ENCODE measurements around the gene TMEM219. TPM values are rescaled to one million over a fixed set of nuclear protein-coding genes. Genes with fewer than 3 reads are reported as not detected.

TMEM219 gene
- total RNA-seq, 4 donors from 2014 or later = 48.1 to 120 (median 60.2) TPM

GRCh38 chr16:29947897-29948296 lies 14.0 kb upstream of the TMEM219 start:
- in situ Hi-C loops (cut with MboI; ENCODE audit: low sequenced_read_pairs in 4 of 4) = no loop called here
- no peaks in the 10 kb centered on the region for H3K36me3 ChIP-seq
- intact Hi-C loops (cut with DNase I; ENCODE audit: low total_unique reads) = no loop called here
- no peak overlapping the region for H3K27ac ChIP-seq
- no peaks in the 10 kb centered on the region for H3K9me3 ChIP-seq
- H3K27me3 ChIP-seq = no peaks in the 10 kb centered on the region
- H3K4me3 ChIP-seq = no peak overlapping the region
- TF ChIP-seq CTCF (IDR thresholded peaks at IDR 0.05 in 4 of 5, conservative IDR thresholded peaks at IDR 0.05 in 1 of 5) = no peak
- no peak for TF ChIP-seq POLR2A (IDR thresholded peaks at IDR 0.05)
- DNase-seq (no peak), ATAC-seq (no peak)
- no peaks in the 10 kb centered on the region for H3K4me1 ChIP-seq

GRCh38 chr16:29950806-29951461 lies 10.9 kb upstream of the TMEM219 start:
- no peaks in the 10 kb centered on the region for H3K27me3 ChIP-seq
- no peak for DNase-seq
- H3K4me1 ChIP-seq = no peaks in the 10 kb centered on the region
- in situ Hi-C loops (cut with MboI; ENCODE audit: low sequenced_read_pairs in 4 of 4) = no loop called here
- no peak overlapping the region for H3K4me3 ChIP-seq
- H3K36me3 ChIP-seq = no peaks in the 10 kb centered on the region
- TF ChIP-seq CTCF (IDR thresholded peaks at IDR 0.05 in 4 of 5, conservative IDR thresholded peaks at IDR 0.05 in 1 of 5) (no peak), POLR2A (IDR thresholded peaks at IDR 0.05) (no peak)
- intact Hi-C loops (cut with DNase I; ENCODE audit: low total_unique reads) = no loop called here
- no peaks in the 10 kb centered on the region for H3K9me3 ChIP-seq
- ATAC-seq = no peak
- no peak overlapping the region for H3K27ac ChIP-seq

- H3K27me3 ChIP-seq = no peaks in the 10 kb centered on the region
- H3K4me3 ChIP-seq = no peak overlapping the region
- no peaks in the 10 kb centered on the region for H3K9me3 ChIP-seq
- H3K4me1 ChIP-seq = no peaks in the 10 kb centered on the region
- DNase-seq (no peak), ATAC-seq (no peak)
- intact Hi-C loops (cut with DNase I; ENCODE audit: low total_unique reads) (no loop called here), in situ Hi-C loops (cut with MboI; ENCODE audit: low sequenced_read_pairs in 4 of 4) (no loop called here)
- H3K27ac ChIP-seq = no peak overlapping the region
- TF ChIP-seq CTCF (IDR thresholded peaks at IDR 0.05 in 4 of 5, conservative IDR thresholded peaks at IDR 0.05 in 1 of 5) (no peak), POLR2A (IDR thresholded peaks at IDR 0.05) (no peak)
- H3K36me3 ChIP-seq = no peaks in the 10 kb centered on the region
Measured at GRCh38 chr16:29951625-29952365, 10.1 kb upstream of the TMEM219 start.

GRCh38 chr16:29958756-29959155 lies 3.1 kb upstream of the TMEM219 start:
- intact Hi-C loops (cut with DNase I; ENCODE audit: low total_unique reads) = no loop called here
- no peaks in the 10 kb centered on the region for H3K27me3 ChIP-seq
- ATAC-seq = no peak
- TF ChIP-seq CTCF (IDR thresholded peaks at IDR 0.05 in 4 of 5, conservative IDR thresholded peaks at IDR 0.05 in 1 of 5) = no peak
- no peak for TF ChIP-seq POLR2A (IDR thresholded peaks at IDR 0.05)
- H3K4me1 ChIP-seq = peaks cover 6 to 12% of the 10 kb centered on the region in 2 donors
- in situ Hi-C loops (cut with MboI; ENCODE audit: low sequenced_read_pairs in 4 of 4) = no loop called here
- H3K36me3 ChIP-seq = no peaks in the 10 kb centered on the region
- no peaks in the 10 kb centered on the region for H3K9me3 ChIP-seq
- H3K4me3 ChIP-seq = no peak overlapping the region
- no peak overlapping the region for H3K27ac ChIP-seq
- DNase-seq = no peak
